Thymus (tissue), 14 donors: Measurements from ENCODE around the gene ATP13A4. TPM values are rescaled to one million over a fixed set of nuclear protein-coding genes. Genes with fewer than 3 reads are reported as not detected.

Experiments
- DNase-seq, 9 donors: peaks; one replicate each; pipeline ENCODE4 v3.0.0-alpha.2; 2013; ENCODE audit warnings: low spot score in 9 of 9, low read depth in 6 of 9, missing footprints in 1 of 9
- H3K27ac ChIP-seq, 2 donors: one replicate each; pipeline ENCODE4 v1.5.1; 2013; ENCODE audit warnings: control low read depth in 1 of 2, low read depth in 1 of 2, low read length in 1 of 2, mild to moderate bottlenecking in 1 of 2, moderate library complexity in 1 of 2
- H3K27me3 ChIP-seq, 2 donors: one replicate each; pipeline ENCODE4 v1.5.1; 2013; ENCODE audit warnings: low read length in 1 of 2; ENCODE audit not compliant: control insufficient read depth in 2 of 2, insufficient read depth in 1 of 2
- H3K36me3 ChIP-seq, 2 donors: one replicate each; pipeline ENCODE4 v1.5.1; 2013; ENCODE audit warnings: low read length in 1 of 2, mild to moderate bottlenecking in 1 of 2, moderate library complexity in 1 of 2; ENCODE audit not compliant: control insufficient read depth in 2 of 2, insufficient read depth in 2 of 2
- H3K4me1 ChIP-seq, 2 donors: one replicate each; pipeline ENCODE4 v1.5.1; 2013; ENCODE audit warnings: low read length in 2 of 2; ENCODE audit not compliant: control insufficient read depth in 2 of 2, insufficient read depth in 2 of 2
- H3K4me3 ChIP-seq, 2 donors: one replicate each; pipeline ENCODE4 v1.5.1; 2013; ENCODE audit warnings: low read length in 2 of 2, control low read depth in 1 of 2, mild to moderate bottlenecking in 1 of 2
- H3K9me3 ChIP-seq, 2 donors: one replicate each; pipeline ENCODE4 v1.5.1; 2013; ENCODE audit warnings: low read length in 1 of 2, mild to moderate bottlenecking in 1 of 2; ENCODE audit not compliant: control insufficient read depth in 2 of 2, insufficient read depth in 1 of 2
- WGBS: extraction: QIAGEN DNeasy Blood & Tissue Kit; methylation state at CpG from one replicate; pipeline ENCODE4 v1.1.7; 2013; 5-methylcytosine and 5-hydroxymethylcytosine counted together
- long read RNA-seq, 10 donors: transcript quantifications; one replicate each; lab custom pipeline, GENCODE V29; 2026
- polyA plus RNA-seq: library from polyadenylated mRNA; stranded (reverse); fragments of 200-250 nt; gene quantifications from one replicate; pipeline ENCODE4 v1.2.3, GENCODE V29; 2013
- total RNA-seq: library from RNA; stranded (reverse); fragments of 120-200 nt; gene quantifications from one replicate; pipeline ENCODE4 v1.2.4, GENCODE V29; 2013
- donor health status: healthy.

Gene ATP13A4, protein sequence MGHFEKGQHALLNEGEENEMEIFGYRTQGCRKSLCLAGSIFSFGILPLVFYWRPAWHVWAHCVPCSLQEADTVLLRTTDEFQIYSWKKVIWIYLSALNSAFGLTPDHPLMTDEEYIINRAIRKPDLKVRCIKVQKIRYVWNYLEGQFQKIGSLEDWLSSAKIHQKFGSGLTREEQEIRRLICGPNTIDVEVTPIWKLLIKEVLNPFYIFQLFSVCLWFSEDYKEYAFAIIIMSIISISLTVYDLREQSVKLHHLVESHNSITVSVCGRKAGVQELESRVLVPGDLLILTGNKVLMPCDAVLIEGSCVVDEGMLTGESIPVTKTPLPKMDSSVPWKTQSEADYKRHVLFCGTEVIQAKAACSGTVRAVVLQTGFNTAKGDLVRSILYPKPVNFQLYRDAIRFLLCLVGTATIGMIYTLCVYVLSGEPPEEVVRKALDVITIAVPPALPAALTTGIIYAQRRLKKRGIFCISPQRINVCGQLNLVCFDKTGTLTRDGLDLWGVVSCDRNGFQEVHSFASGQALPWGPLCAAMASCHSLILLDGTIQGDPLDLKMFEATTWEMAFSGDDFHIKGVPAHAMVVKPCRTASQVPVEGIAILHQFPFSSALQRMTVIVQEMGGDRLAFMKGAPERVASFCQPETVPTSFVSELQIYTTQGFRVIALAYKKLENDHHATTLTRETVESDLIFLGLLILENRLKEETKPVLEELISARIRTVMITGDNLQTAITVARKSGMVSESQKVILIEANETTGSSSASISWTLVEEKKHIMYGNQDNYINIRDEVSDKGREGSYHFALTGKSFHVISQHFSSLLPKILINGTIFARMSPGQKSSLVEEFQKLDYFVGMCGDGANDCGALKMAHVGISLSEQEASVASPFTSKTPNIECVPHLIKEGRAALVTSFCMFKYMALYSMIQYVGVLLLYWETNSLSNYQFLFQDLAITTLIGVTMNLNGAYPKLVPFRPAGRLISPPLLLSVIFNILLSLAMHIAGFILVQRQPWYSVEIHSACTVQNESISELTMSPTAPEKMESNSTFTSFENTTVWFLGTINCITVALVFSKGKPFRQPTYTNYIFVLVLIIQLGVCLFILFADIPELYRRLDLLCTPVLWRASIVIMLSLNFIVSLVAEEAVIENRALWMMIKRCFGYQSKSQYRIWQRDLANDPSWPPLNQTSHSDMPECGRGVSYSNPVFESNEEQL
- total RNA-seq (0.80 TPM), polyA plus RNA-seq (4.3 TPM)
- long read RNA-seq, donor 1: 0 reads
- long read RNA-seq, donor 2: 0 reads
- long read RNA-seq, donor 3: 0 reads
- long read RNA-seq, donor 4: 0 reads
- long read RNA-seq, donor 5: 0 reads
- long read RNA-seq, donor 6, partial matches to known transcripts: 7 of 7 reads
- long read RNA-seq, donor 6, other reads (novel, unspliced or antisense): 0 of 7 reads
- long read RNA-seq, donor 7: 0 reads
- long read RNA-seq, donor 8: 0 reads
- long read RNA-seq, donor 9: 0 reads
- long read RNA-seq, donor 10: 0 reads

DNA sequence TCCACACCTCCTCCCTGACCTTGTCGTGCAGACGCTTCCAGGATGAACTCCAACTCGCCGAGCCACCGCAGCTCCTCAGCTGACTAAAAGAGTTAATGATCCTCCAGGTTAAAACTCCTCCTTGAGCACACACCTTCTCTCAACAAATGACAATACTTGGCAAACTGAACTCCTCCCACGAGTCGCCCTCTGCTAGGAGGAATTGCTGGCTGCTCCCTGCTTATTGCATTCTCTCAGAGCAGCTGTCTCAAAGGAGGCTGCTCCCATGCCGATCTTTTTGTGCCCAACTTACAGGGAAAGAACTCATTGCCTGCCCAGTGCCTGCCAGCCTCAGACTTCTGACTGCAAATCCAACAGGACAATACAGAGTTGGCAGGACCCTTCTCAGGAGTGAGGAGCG, at the start of gene ATP13A4:
TSS of gene ATP13A4 (minus strand) at position 85 of the 400 bp plus-strand sequence. CDS start 96 bp downstream, outside the sequence.
- 67% methylated on average over 9 of the region's 9 CpGs for WGBS
- no peaks in the 10 kb centered on the region for H3K36me3 ChIP-seq
- no peaks in the 10 kb centered on the region for H3K27me3 ChIP-seq
- DNase-seq: no peak
- no peak within 1 kb of the TSS for H3K27ac ChIP-seq
- no peak within 1 kb of the TSS for H3K4me3 ChIP-seq
- no peaks in the 10 kb centered on the region for H3K9me3 ChIP-seq
- H3K4me1 ChIP-seq: no peaks in the 10 kb centered on the region

DNA sequence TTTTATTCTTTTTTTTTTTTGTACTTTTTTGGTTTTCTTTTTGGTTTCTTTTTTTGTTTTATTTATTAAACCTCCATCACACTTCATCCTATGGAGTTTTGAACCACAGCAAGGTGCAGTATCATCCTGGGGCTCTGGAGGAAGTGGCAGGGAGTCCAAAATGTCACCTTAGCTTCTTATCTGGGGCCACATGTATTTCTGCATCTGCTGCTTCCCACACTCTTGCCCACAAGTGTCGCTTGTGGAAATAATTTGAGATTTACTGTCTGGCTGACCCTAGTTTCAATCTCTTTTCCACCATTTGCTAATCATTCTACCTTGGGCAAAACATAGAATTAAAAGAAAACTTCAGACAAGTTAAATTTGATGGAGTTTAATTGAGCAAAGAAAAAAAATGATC, 44.7 kb upstream of the ATP13A4 start:
- Histone ChIP-seq H3K9me3 (no peaks in the 10 kb centered on the region), H3K27me3 (no peaks in the 10 kb centered on the region), H3K4me3 (no peak overlapping the region), H3K36me3 (peaks cover 0 to 19% of the 10 kb centered on the region in 2 donors), H3K27ac (no peak overlapping the region), H3K4me1 (peaks cover 0 to 2% of the 10 kb centered on the region in 2 donors)
- no peak for DNase-seq
- WGBS: 38% methylated on average over 1 of the region's 1 CpG

DNA sequence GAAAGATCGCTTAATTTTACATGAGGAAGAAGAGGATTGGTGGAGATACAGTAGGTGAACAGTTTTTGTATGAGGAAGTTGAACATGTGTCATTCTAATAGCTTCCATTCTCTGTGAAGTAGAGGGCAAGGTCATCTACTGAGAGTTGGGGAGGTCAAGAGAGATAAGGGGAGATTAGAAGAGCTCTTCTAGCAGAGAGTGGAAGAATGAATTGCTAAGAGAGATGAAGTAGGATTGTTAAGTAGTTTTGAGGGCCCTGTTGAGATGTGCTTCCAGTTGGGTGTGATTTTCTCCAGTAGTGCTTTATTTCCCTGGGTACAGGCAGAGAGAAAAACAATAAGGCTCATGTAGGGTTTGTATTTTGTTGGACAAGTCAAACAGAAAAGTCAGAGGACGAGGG, 43.5 kb upstream of the ATP13A4 start:
- H3K27me3 ChIP-seq: no peaks in the 10 kb centered on the region
- no peak for DNase-seq
- no peaks in the 10 kb centered on the region for H3K9me3 ChIP-seq
- no peak overlapping the region for H3K4me3 ChIP-seq
- 95% methylated on average over 2 of the region's 2 CpGs for WGBS
- H3K4me1 ChIP-seq: peaks cover 0 to 5% of the 10 kb centered on the region in 2 donors
- peaks cover 0 to 19% of the 10 kb centered on the region in 2 donors for H3K36me3 ChIP-seq
- H3K27ac ChIP-seq: no peak overlapping the region

DNA sequence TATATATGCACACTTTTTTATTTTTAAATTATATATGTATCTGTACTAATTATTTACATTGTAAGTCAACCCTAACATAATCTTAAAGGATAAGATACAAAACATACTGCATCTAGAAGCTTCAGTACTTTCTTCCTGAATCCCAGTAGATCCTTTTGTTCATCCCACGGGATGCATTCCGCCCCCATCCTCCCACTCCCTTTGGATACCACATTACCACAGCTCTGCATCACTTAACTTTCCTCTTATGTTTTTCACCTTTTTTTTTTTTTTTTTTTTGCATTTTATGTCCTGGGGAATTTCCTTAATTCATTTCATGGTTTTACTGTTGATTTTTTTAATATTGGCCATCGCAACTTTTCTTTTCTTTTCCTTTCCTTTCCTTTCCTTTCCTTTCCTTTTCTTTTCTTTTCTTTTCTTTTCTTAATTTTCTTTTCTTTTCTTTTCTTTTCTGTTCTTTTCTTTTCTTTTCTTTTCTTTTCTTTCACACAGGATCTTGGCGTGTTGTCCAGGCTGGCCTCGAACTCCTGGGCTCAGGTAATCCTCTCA, 41.3 kb upstream of the ATP13A4 start:
- WGBS: 97% methylated on average over 5 of the region's 5 CpGs
- peaks cover 0 to 14% of the 10 kb centered on the region in 2 donors for H3K36me3 ChIP-seq
- no peak for DNase-seq
- H3K27ac ChIP-seq: no peak overlapping the region
- peaks cover 6 to 12% of the 10 kb centered on the region in 2 donors for H3K4me1 ChIP-seq
- no peak overlapping the region for H3K4me3 ChIP-seq
- H3K9me3 ChIP-seq: no peaks in the 10 kb centered on the region
- no peaks in the 10 kb centered on the region for H3K27me3 ChIP-seq

DNA sequence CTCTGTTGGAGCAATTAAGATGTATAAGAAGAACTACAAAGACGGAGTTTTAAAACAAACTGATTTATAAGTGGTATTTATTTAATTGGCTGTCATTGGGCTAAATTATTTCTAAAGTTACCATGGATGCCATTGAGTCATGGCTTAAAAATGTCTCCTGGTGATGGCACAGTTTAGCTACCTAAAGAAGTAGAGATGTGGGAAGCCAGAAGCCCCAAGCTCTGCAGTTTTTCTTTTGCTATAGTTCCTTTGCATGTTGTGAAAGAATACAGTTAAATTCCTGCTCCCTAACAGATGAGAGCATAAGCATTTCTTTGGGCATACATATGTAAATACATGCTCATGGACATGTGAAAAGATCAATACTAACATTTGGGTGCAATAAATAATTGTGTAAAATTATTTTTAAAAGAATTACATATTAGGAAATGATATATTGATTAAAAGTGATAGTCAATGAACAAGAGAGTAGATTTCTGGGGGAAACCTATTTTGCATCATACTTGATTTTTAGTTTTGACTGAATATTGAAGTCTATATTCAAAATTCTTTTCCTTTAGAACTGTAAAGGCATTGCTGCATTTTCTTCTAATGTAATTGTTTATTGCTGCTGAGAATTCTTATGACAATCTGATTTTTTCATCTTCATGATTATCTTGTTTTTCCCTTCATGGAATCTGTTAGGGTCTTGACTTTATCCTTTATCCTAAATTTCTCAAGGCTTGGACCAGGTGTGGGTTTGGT, 40.4 kb upstream of the ATP13A4 start:
- H3K27ac ChIP-seq: no peak overlapping the region
- no peak overlapping the region for H3K4me3 ChIP-seq
- H3K27me3 ChIP-seq: no peaks in the 10 kb centered on the region
- DNase-seq: no peak
- H3K4me1 ChIP-seq: peaks cover 6 to 12% of the 10 kb centered on the region in 2 donors
- WGBS: 95% methylated on average over 1 of the region's 1 CpG
- no peaks in the 10 kb centered on the region for H3K9me3 ChIP-seq
- peaks cover 0 to 14% of the 10 kb centered on the region in 2 donors for H3K36me3 ChIP-seq

DNA sequence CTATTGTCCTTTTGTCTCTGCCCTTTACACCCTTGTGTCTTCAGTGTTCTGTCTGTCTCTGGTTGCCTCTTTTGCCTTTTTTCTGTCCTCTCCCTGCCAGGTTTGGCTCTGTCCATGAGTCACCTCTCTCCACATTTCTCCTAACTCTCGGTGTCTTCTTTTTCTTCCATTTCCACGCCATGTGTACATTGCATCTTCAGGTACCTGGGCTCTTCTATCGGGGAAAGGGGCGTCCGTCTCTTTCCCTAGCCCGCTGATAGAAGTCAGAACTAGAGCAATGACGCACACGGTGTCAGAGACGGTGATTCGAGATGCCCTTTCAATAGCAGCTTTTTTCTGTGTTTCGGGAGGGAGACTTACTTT, 39.0 kb upstream of the ATP13A4 start:
- DNase-seq: peak in 8 of 9 donors; percentile 4 to 60 (median 27)

DNA sequence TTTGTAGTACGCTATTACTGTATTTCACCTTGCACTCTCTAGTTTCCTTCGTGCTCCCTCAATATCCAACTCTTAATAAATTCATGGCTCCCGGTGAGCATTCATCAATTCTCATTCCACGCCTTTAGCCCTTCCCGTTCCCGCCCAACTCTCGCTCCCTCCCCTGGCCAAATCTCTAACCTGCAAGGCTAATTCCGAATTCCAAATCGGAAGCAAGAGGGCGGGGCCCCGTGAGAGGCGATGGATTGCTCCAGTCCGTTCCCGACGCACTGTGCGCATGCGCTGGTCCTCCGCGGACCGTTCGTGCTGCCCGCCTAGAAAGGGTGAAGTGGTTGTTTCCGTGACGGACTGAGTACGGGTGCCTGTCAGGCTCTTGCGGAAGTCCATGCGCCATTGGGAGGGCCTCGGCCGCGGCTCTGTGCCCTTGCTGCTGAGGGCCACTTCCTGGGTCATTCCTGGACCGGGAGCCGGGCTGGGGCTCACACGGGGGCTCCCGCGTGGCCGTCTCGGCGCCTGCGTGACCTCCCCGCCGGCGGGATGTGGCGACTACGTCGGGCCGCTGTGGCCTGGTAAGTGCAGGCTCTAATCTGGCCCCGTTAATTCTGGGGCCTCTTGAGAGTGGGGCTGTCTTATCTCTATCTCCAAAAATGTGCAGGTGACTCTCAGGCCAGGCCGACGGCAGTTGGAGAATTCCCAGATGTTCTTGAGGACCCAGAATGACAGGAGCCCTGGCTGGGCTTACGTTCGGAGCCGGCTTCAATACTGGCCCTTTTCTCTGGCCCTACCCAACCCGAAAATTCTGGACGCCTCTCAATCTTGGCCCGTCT, 38.4 kb upstream of the ATP13A4 start, which contains the start of gene OPA1:
TSS of gene OPA1 (plus strand) at position 368 of the 827 bp plus-strand sequence. CDS start at position 538, 170 bp downstream.
- Histone ChIP-seq H3K36me3 (peaks cover 0 to 9% of the 10 kb centered on the region in 2 donors), H3K27ac (peak within 1 kb of the TSS; percentile 74 to 82), H3K4me1 (peaks cover 6 to 12% of the 10 kb centered on the region in 2 donors), H3K4me3 (peak within 1 kb of the TSS; percentile 52 to 96), H3K27me3 (no peaks in the 10 kb centered on the region), H3K9me3 (no peaks in the 10 kb centered on the region)
- peak; percentile 63 to 92 (median 79) for DNase-seq
- under 1% methylated on average over 55 of the region's 55 CpGs for WGBS

More for the DNA sequence above, 39.0 kb upstream of the ATP13A4 start:
- peak overlapping the region; percentile 74 to 82 for H3K27ac ChIP-seq
- peaks cover 0 to 9% of the 10 kb centered on the region in 2 donors for H3K36me3 ChIP-seq
- H3K9me3 ChIP-seq: no peaks in the 10 kb centered on the region
- WGBS: under 1% methylated on average over 11 of the region's 11 CpGs
- H3K4me1 ChIP-seq: peaks cover 6 to 12% of the 10 kb centered on the region in 2 donors
- no peaks in the 10 kb centered on the region for H3K27me3 ChIP-seq
- H3K4me3 ChIP-seq: peak overlapping the region; percentile 52 to 96
